Upper lobe of left lung (tissue), 4 donors: Measurements from ENCODE around the gene RFT1.

Source experiments
- CTCF ChIP-seq, 6 experiments: fragments of 450-650 bp in 4 of 6; fragments of 200-600 bp in 2 of 6; sonication (generic) in 2 of 6; IDR thresholded peaks; one replicate each; pipeline ENCODE4 v1.5.1; 2016 to 2019; ENCODE audit warnings: antibody characterized with exemption in 6 of 6
- POLR2A ChIP-seq, 4 donors: fragments of 450-650 bp; IDR thresholded peaks; one replicate each; pipeline ENCODE4 v1.5.1; 2016 to 2017; ENCODE audit warnings: antibody characterized with exemption in 4 of 4, mild to moderate bottlenecking in 2 of 4

- no peak for TF ChIP-seq CTCF (IDR thresholded peaks at IDR 0.05)
- TF ChIP-seq POLR2A (IDR thresholded peaks at IDR 0.05): no peak
Observed at GRCh38 chr3:53161450-53161819, 31.2 kb upstream of the RFT1 start.
